GM12878 (cell line): ENCODE measurements around the gene XRCC6. TPM values are rescaled to one million over a fixed set of nuclear protein-coding genes. Genes with fewer than 3 reads are reported as not detected.

ENCODE experiments used
- ATAC-seq: fragments of 200-7000 bp; cut with Tn5 transposase; 3 replicates; pipeline ENCODE4 v1.9.1; 2020; ENCODE audit warnings: mild to moderate bottlenecking, moderate library complexity
- BruUV-seq: library from RNA; stranded (reverse); fragments of 400-500 nt; replicated peaks from 2 replicates; lab custom pipeline; 2021; lab: Mats Ljungman, UMichigan
- CTCF ChIA-PET: fragments of 300-600 bp; sonication (Branson Sonifier 250); formaldehyde crosslinking; extraction: SDS; loops from one replicate; lab custom pipeline; 2021; ENCODE audit warnings: inconsistent platforms; lab: Yijun Ruan, JAX
- POLR2A ChIA-PET: fragments of 350-600 bp; formaldehyde crosslinking; extraction: SDS; loops from one replicate; lab custom pipeline; 2021; ENCODE audit warnings: inconsistent platforms; lab: Charles Lee
- RAD21 ChIA-PET: fragments of 300-600 bp; sonication (Branson Sonifier 250); formaldehyde crosslinking; loops from one replicate; lab custom pipeline; 2023; ENCODE audit warnings: antibody characterized with exemption; ENCODE audit not compliant: unreplicated experiment; lab: Charles Lee
- SMC1A ChIA-PET: fragments of 300-600 bp; sonication (Branson Sonifier 250); formaldehyde crosslinking; loops from one replicate; lab custom pipeline; 2023; ENCODE audit not compliant: unreplicated experiment, uncharacterized antibody; lab: Charles Lee
- DNase-seq: peaks from one replicate; pipeline ENCODE4 v3.0.0-alpha.2; 2011; ENCODE audit warnings: low read depth, low spot score
- FAIRE-seq: peaks from 3 replicates; lab custom pipeline; 2011; peaks lifted over from hg19 to GRCh38; lab: Jason Lieb, UNC
- H2AFZ ChIP-seq: 2 replicates; pipeline ENCODE4 v1.6.0; 2011; ENCODE audit warnings: low read depth, low read length, control low read depth; ENCODE audit not compliant: control insufficient read depth
- H3K27ac ChIP-seq: 2 replicates; pipeline ENCODE4 v1.5.1; 2011; ENCODE audit warnings: control low read depth; ENCODE audit not compliant: control insufficient read depth, insufficient read depth
- H3K27me3 ChIP-seq, 2 experiments: replicated peaks in 1 of 2; 2 replicates each; pipeline versions ENCODE4 v1.6.0 to v1.6.1; 2011; ENCODE audit warnings: low read length in 1 of 2; ENCODE audit not compliant: control insufficient read depth in 2 of 2, insufficient read depth in 2 of 2
- H3K36me3 ChIP-seq, 2 experiments: 2 replicates each; pipeline ENCODE4 v1.5.1; 2011; ENCODE audit warnings: low read length in 1 of 2; ENCODE audit not compliant: control insufficient read depth in 2 of 2, insufficient read depth in 2 of 2
- H3K4me1 ChIP-seq: 2 replicates; pipeline ENCODE4 v1.6.1; 2011; ENCODE audit warnings: mild to moderate bottlenecking, low read length, moderate library complexity, mixed read lengths; ENCODE audit not compliant: control insufficient read depth, insufficient read depth
- H3K4me2 ChIP-seq: 2 replicates; pipeline ENCODE4 v1.6.0; 2011; ENCODE audit warnings: control low read depth; ENCODE audit not compliant: control insufficient read depth, insufficient read depth
- H3K4me3 ChIP-seq: fragments of 200-600 bp; sonication (generic); 2 replicates; pipeline ENCODE4 v1.5.1; 2016
- H3K79me2 ChIP-seq: 2 replicates; pipeline ENCODE4 v1.6.0; 2011; ENCODE audit warnings: low read length; ENCODE audit not compliant: control insufficient read depth, insufficient read depth
- H3K9ac ChIP-seq: 2 replicates; pipeline ENCODE4 v1.8.0; 2011; ENCODE audit warnings: low read length, control low read depth, mixed read lengths; ENCODE audit not compliant: control insufficient read depth, insufficient read depth
- H3K9me3 ChIP-seq: replicated peaks from 3 replicates; pipeline ENCODE4 v1.5.1; 2011; ENCODE audit warnings: mild to moderate bottlenecking, low read length; ENCODE audit not compliant: control insufficient read depth, insufficient read depth
- H4K20me1 ChIP-seq: 2 replicates; pipeline ENCODE4 v1.6.0; 2011; ENCODE audit not compliant: control insufficient read depth, insufficient read depth
- ATF2 ChIP-seq: IDR thresholded peaks from 2 replicates; pipeline ENCODE4 v1.6.1; 2012; ENCODE audit warnings: low read length, inconsistent platforms
- CBFB ChIP-seq: IDR thresholded peaks from 2 replicates; pipeline ENCODE4 v1.6.1; 2016; ENCODE audit warnings: antibody characterized with exemption, low read depth
- CHD2 ChIP-seq: IDR thresholded peaks from 2 replicates; pipeline ENCODE4 v1.6.1; 2011; ENCODE audit warnings: low read depth, low read length, improper control_type of control experiment, borderline replicate concordance
- ESRRA ChIP-seq: IDR thresholded peaks from 2 replicates; pipeline ENCODE4 v1.6.1; 2012; ENCODE audit warnings: mild to moderate bottlenecking, low read length, improper control_type of control experiment
- HDAC2 ChIP-seq: fragments of 200-600 bp; sonication (generic); IDR thresholded peaks from 2 replicates; pipeline ENCODE4 v1.6.1; 2017
- MTA3 ChIP-seq: IDR thresholded peaks from 2 replicates; pipeline ENCODE4 v1.6.1; 2012; ENCODE audit warnings: low read length, inconsistent platforms, borderline replicate concordance
- PAX5 ChIP-seq: IDR thresholded peaks from 2 replicates; pipeline ENCODE4 v1.6.1; 2011; ENCODE audit warnings: low read depth, low read length, borderline replicate concordance
- PML ChIP-seq: IDR thresholded peaks from 2 replicates; pipeline ENCODE4 v1.6.1; 2012; ENCODE audit warnings: low read length, inconsistent platforms
- ZBTB11 ChIP-seq: fragments of 450-650 bp; formaldehyde crosslinking; IDR thresholded peaks from 2 replicates; pipeline ENCODE4 v1.5.0; 2022; ENCODE audit warnings: mild to moderate bottlenecking, missing genetic modification characterization
- WGBS: methylation state at CpG from one replicate; pipeline ENCODE4 v1.1.6; 2016; ENCODE audit warnings: low lambda C conversion rate; ENCODE audit not compliant: insufficient replicate concordance, insufficient coverage; ENCODE audit errors: missing lambda C conversion rate; 5-methylcytosine and 5-hydroxymethylcytosine counted together
- in situ Hi-C: fragments of 300-500 bp; cut with MboI; formaldehyde crosslinking; loops from 9 replicates; pipeline ENCODE4 v1.14.3; 2018; ENCODE audit warnings: mixed read lengths
- intact Hi-C: fragments of 100-400 bp; cut with micrococcal nuclease; formaldehyde crosslinking; loops from one replicate; pipeline ENCODE4 v1.14.2; 2022; ENCODE audit not compliant: unreplicated experiment
- polyA plus RNA-seq, 11 experiments: library from polyadenylated mRNA; depleted of rRNA in 4 of 11; unstranded in 6 of 11; stranded (reverse) in 5 of 11; fragments of >200 nt; fragmentation: Nextera tagmentation in 4 of 11; fragmentation: Illumina TruSeq in 1 of 11; extraction: Ambion mirVana in 4 of 11; extraction: Trizol in 1 of 11; gene quantifications; 1 replicate in 1 of 11; 2 replicates in 10 of 11; pipeline versions ENCODE4 v1.2.1 to v1.2.3, GENCODE V29; 2011 to 2016; ENCODE audit warnings: inconsistent platforms in 2 of 11, missing spikeins in 2 of 11, low read depth in 1 of 11
- total RNA-seq, 4 experiments: library from RNA; depleted of rRNA in 3 of 4; stranded (reverse); fragments of >200 nt in 3 of 4; fragmentation: Illumina TruSeq in 1 of 4; extraction: Trizol in 1 of 4; gene quantifications; 2 replicates each; pipeline versions ENCODE4 v1.2.1 to v1.2.3, GENCODE V29; 2013 to 2021
- TF ChIP-seq, protein P1 (sequence below): IDR thresholded peaks from 2 replicates; pipeline ENCODE4 v1.6.1; 2011; ENCODE audit warnings: borderline replicate concordance, low read depth, mild to moderate bottlenecking, moderate library complexity, low read length; ENCODE audit not compliant: insufficient read depth, poor library complexity, severe bottlenecking

XRCC6 gene
- total and polyA plus RNA-seq, 10 of the 15 experiments (the other 5 are each of a cell fraction or from before 2014, with no cell fraction given): 186 to 718 (median 348) TPM

DNA sequence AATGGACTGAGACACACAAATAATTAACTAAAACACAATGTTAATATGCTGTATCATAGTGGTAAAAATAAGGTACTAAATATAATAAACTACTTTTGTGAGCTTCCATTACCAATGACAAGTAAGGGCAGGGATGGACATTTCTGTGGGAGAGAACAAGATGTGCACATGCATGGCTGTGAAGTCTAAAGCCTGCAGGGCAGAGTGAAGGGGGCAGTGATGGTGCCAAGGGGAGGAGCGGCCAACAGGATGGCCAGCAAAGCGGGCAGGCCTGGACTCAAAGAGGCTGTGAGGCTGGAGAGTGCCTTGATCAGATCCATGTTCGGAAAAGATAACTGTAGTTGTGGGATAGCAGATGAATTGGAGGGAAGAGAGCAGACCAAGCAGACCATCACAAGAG lies 12.7 kb upstream of the XRCC6 start (continued):
- no peak for TF ChIP-seq ZBTB11 (CRISPR knock-in tag)
- TF ChIP-seq MTA3: no peak
- TF ChIP-seq PML: no peak

DNA sequence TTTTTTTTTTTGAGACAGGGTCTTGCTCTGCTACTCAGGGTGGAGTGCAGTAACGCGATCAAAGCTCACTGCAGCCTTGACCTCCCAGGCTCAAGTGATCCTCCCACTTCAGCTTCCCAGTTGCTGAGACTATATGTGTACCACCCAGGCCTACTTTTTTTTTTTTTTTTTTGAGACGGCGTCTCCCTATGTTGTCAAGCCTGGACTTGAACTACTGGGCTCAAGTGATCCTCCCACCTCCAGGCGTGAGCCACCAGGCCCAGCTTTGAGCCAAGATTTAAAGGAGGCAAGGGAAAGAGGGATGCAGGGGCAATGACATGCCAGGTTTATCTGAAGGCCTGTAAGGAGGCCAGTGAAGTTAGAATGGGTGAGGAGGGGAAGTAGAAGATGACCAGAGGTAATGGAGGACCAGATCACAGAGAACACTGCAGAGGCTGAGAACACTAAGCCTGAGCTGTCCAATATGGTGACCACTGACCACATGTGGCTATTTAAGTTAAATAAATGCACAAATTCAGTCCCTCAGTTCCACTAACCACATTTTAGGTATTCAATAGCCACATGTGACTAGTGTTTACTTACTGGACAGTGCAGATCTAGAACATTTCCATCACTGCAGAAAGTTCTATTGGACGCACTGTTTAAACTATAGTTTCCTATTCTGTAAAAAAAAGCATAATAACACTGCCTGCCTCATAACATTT lies 8.3 kb upstream of the XRCC6 start:
- Histone ChIP-seq H3K9me3 (no peaks in the 10 kb centered on the region), H3K9ac (no peak overlapping the region), H4K20me1 (peaks cover 7% of the 10 kb centered on the region), H2AFZ (no peak overlapping the region), H3K36me3 (no peaks in the 10 kb centered on the region; a peak in 1 of 4 replicates), H3K4me1 (peaks cover 4% of the 10 kb centered on the region), H3K27me3 (no peaks in the 10 kb centered on the region), H3K27ac (no peak overlapping the region), H3K4me2 (no peak overlapping the region), H3K4me3 (no peak overlapping the region), H3K79me2 (peaks cover 12% of the 10 kb centered on the region)
- no peak for ATAC-seq
- intact Hi-C loops: no loop called here
- ChIA-PET RAD21 (interaction anchor here (0.7 kb wide), 1 partner anchor 979 kb away, joined by 5 read pairs; no protein-coding TSS in a partner anchor), SMC1A (interaction anchor here (1.5 kb wide), 1 partner anchor 9 kb away, joined by 5 read pairs; no protein-coding TSS in a partner anchor), POLR2A (interaction anchor here (1.0 kb wide), 1 partner anchor 9 kb away, joined by 3 read pairs; no protein-coding TSS in a partner anchor), CTCF (no interaction called here)
- 97% methylated on average over 5 of the region's 6 CpGs for WGBS
- in situ Hi-C loops: no loop called here
- TF ChIP-seq CHD2: no peak
- TF ChIP-seq CBFB: no peak
- TF ChIP-seq PAX5: no peak
- TF ChIP-seq, protein P1, sequence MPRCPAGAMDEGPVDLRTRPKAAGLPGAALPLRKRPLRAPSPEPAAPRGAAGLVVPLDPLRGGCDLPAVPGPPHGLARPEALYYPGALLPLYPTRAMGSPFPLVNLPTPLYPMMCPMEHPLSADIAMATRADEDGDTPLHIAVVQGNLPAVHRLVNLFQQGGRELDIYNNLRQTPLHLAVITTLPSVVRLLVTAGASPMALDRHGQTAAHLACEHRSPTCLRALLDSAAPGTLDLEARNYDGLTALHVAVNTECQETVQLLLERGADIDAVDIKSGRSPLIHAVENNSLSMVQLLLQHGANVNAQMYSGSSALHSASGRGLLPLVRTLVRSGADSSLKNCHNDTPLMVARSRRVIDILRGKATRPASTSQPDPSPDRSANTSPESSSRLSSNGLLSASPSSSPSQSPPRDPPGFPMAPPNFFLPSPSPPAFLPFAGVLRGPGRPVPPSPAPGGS: no peak
- no peak for TF ChIP-seq ATF2
- no peak for TF ChIP-seq HDAC2
- no peak for TF ChIP-seq ESRRA
- BruUV-seq: no TSS peak
- no peak for DNase-seq
- FAIRE-seq: no peak
